K562 (cell line): ENCODE measurements around the gene ABCG1. TPM values are rescaled to one million over a fixed set of nuclear protein-coding genes. Genes with fewer than 3 reads are reported as not detected.

ENCODE experiments used
- HNRNPK ChIP-seq: fragments of 200-400 bp; formaldehyde crosslinking; IDR thresholded peaks from one replicate; pipeline ENCODE4 v1.6.1; 2018; ENCODE audit warnings: mild to moderate bottlenecking, low read depth, low read length; ENCODE audit not compliant: poor library complexity, severe bottlenecking
- ILF3 ChIP-seq: fragments of 450-650 bp; IDR thresholded peaks from 2 replicates; pipeline ENCODE4 v1.6.1; 2018; ENCODE audit warnings: antibody characterized with exemption, mild to moderate bottlenecking, moderate library complexity, borderline replicate concordance
- JUN ChIP-seq, 2 experiments: sonication (generic) in 1 of 2; formaldehyde crosslinking in 1 of 2; IDR thresholded peaks; 2 replicates each; pipeline versions ENCODE4 v1.6.1 to v1.8.0; 2012 to 2022; ENCODE audit warnings: borderline replicate concordance in 2 of 2, mild to moderate bottlenecking in 2 of 2, improper control_type of control experiment in 1 of 2, low read depth in 1 of 2, low read length in 1 of 2, missing genetic modification reagents in 1 of 2
- MAFK ChIP-seq: IDR thresholded peaks from 2 replicates; pipeline ENCODE4 v1.6.1; 2011; ENCODE audit warnings: low read length, improper control_type of control experiment
- SRSF1 ChIP-seq: fragments of 200-400 bp; formaldehyde crosslinking; IDR thresholded peaks from 2 replicates; pipeline ENCODE4 v1.6.1; 2017; ENCODE audit warnings: mild to moderate bottlenecking, low read depth, low read length, moderate library complexity
- SUPT5H ChIP-seq: fragments of 450-650 bp; IDR thresholded peaks from 2 replicates; pipeline ENCODE4 v1.6.1; 2016
- TAL1 ChIP-seq: fragments of 450-650 bp; IDR thresholded peaks from 2 replicates; pipeline ENCODE4 v1.6.1; 2016; ENCODE audit warnings: mild to moderate bottlenecking
- TBL1XR1 ChIP-seq, 2 experiments: IDR thresholded peaks; 2 replicates each; pipeline ENCODE4 v1.6.1; 2012; ENCODE audit warnings: improper control_type of control experiment in 2 of 2, low read length in 2 of 2, mild to moderate bottlenecking in 1 of 2
- TRIM24 ChIP-seq, 2 experiments: fragments of 450-650 bp; IDR thresholded peaks; 2 replicates each; pipeline ENCODE4 v1.6.1; 2016
- ZNF253 ChIP-seq: fragments of 250-450 bp; sonication (Bioruptor Pico); conservative IDR thresholded peaks from 2 replicates; pipeline ENCODE4 v1.6.1; 2021; ENCODE audit warnings: mild to moderate bottlenecking
- ZNF551 ChIP-seq: fragments of 250-450 bp; sonication (Bioruptor Pico); IDR thresholded peaks from 2 replicates; pipeline ENCODE4 v1.5.0; 2021; ENCODE audit warnings: mild to moderate bottlenecking, moderate library complexity
- ZNF589 ChIP-seq: fragments of 200-800 bp; sonication (Bioruptor generic); IDR thresholded peaks from 2 replicates; pipeline ENCODE4 v1.6.1; 2016; ENCODE audit warnings: low read depth, missing genetic modification characterization, missing compliant biosample characterization
- ZNF766 ChIP-seq: fragments of 200-800 bp; sonication (Bioruptor generic); conservative IDR thresholded peaks from 2 replicates; pipeline ENCODE4 v1.6.1; 2016; ENCODE audit warnings: missing genetic modification characterization, missing compliant biosample characterization
- polyA plus RNA-seq, 8 experiments: library from polyadenylated mRNA; depleted of rRNA in 4 of 8; stranded (reverse) in 5 of 8; unstranded in 3 of 8; fragments of >200 nt; fragmentation: Nextera tagmentation in 2 of 8; fragmentation: Illumina TruSeq in 1 of 8; extraction: Ambion mirVana in 2 of 8; extraction: Trizol in 1 of 8; gene quantifications; 2 replicates each; pipeline versions ENCODE4 v1.2.1 to v1.2.3, GENCODE V29; 2011 to 2014; ENCODE audit warnings: inconsistent platforms in 1 of 8, missing spikeins in 1 of 8
- total RNA-seq, 7 experiments: library from RNA; depleted of rRNA in 6 of 7; stranded (reverse); fragments of >200 nt in 6 of 7; fragmentation: Illumina TruSeq in 2 of 7; extraction: Trizol in 2 of 7; gene quantifications; 2 replicates each; pipeline versions ENCODE4 v1.2.1 to v1.2.3, GENCODE V29; 2011 to 2021; ENCODE audit warnings: low replicate concordance in 1 of 7
- TF ChIP-seq, protein P1 (sequence below), 2 experiments: fragments of 450-650 bp; conservative IDR thresholded peaks; 2 replicates each; pipeline ENCODE4 v1.6.1; 2017; ENCODE audit warnings: mild to moderate bottlenecking in 2 of 2, moderate library complexity in 2 of 2
- TF ChIP-seq, protein P2 (sequence below): fragments of 250-450 bp; sonication (Bioruptor Pico); IDR thresholded peaks from 2 replicates; pipeline ENCODE4 v1.9.0; 2021; ENCODE audit warnings: mild to moderate bottlenecking
- TF ChIP-seq, protein P3 (sequence below): fragments of 250-450 bp; sonication (Bioruptor Pico); IDR thresholded peaks from 2 replicates; pipeline ENCODE4 v1.5.0; 2020; ENCODE audit warnings: mild to moderate bottlenecking
- TF ChIP-seq, protein P4 (sequence below): fragments of 250-450 bp; sonication (Bioruptor Pico); IDR thresholded peaks from 2 replicates; pipeline ENCODE4 v1.4.0; 2020; ENCODE audit warnings: borderline replicate concordance
- TF ChIP-seq, protein P5 (sequence below): sonication (generic); formaldehyde crosslinking; IDR thresholded peaks from 2 replicates; pipeline ENCODE4 v1.8.1; 2023; ENCODE audit warnings: mild to moderate bottlenecking, missing genetic modification reagents

Gene ABCG1
- total and polyA plus RNA-seq, 9 of the 15 experiments (the other 6 are each of a cell fraction or from before 2014, with no cell fraction given) = 0.04 to 0.09 TPM; not detected in 7

DNA sequence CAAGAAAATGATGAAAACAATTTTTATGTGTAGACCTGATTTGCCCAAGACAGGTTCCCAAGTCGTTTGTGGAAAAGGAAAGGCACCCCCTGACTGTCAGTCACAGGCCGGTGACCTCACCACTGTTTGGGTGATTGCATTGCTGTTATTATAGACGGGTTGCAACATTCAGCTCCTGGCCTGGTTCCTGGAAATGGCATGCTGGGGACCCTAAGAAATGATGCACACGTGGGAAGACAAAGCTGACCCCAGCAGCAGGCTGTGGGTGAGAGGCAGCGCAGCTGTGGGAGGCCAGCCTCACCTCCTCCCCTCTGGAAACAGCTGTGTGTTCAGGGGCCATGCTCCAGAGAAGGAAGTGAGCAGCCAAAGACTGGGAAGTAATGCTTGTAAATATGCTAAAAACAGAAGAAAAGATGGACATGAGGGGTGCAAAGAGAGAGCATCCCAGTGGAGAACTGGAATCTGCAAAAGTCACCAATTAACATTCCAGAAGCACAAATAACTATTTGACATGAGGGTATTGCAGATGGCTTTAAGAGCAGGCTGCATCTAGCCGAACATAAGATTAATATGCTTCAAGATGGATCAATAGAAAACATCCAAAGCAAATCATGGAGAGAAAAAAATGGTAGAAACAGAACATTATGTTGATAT is 23.4 kb upstream of the ABCG1 start (continued):
- TF ChIP-seq ZNF589 (CRISPR knock-in tag) (peak; percentile 88), ILF3 (no peak), HNRNPK (no peak), ZNF551 (CRISPR knock-in tag) (no peak), TBL1XR1 (IDR thresholded peaks at IDR 0.05; ENCODE audit: low read length in 2 of 2) (no peak), MAFK (no peak), JUN (IDR thresholded peaks at IDR 0.05; ENCODE audit: borderline replicate concordance, low read depth, low read length) (peak; percentile 41; the same call in 1 of the 2 replicates), JUN (CRISPR knock-in tag; IDR thresholded peaks at IDR 0.05; ENCODE audit: borderline replicate concordance) (no peak), TAL1 (no peak), TRIM24 (IDR thresholded peaks at IDR 0.05) (peak in 1 of 2 experiments; percentile 39; a peak in 1 of 4 replicates), SRSF1 (no peak), ZNF253 (no peak), SUPT5H (no peak), ZNF766 (CRISPR knock-in tag) (peak; percentile 33; the same call in 1 of the 2 replicates)
- TF ChIP-seq, protein P1, sequence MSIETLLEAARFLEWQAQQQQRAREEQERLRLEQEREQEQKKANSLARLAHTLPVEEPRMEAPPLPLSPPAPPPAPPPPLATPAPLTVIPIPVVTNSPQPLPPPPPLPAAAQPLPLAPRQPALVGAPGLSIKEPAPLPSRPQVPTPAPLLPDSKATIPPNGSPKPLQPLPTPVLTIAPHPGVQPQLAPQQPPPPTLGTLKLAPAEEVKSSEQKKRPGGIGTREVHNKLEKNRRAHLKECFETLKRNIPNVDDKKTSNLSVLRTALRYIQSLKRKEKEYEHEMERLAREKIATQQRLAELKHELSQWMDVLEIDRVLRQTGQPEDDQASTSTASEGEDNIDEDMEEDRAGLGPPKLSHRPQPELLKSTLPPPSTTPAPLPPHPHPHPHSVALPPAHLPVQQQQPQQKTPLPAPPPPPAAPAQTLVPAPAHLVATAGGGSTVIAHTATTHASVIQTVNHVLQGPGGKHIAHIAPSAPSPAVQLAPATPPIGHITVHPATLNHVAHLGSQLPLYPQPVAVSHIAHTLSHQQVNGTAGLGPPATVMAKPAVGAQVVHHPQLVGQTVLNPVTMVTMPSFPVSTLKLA (conservative IDR thresholded peaks at IDR 0.05) = no peak
- TF ChIP-seq, protein P2, sequence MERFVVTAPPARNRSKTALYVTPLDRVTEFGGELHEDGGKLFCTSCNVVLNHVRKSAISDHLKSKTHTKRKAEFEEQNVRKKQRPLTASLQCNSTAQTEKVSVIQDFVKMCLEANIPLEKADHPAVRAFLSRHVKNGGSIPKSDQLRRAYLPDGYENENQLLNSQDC (CRISPR knock-in tag) = no peak
- TF ChIP-seq, protein P3, sequence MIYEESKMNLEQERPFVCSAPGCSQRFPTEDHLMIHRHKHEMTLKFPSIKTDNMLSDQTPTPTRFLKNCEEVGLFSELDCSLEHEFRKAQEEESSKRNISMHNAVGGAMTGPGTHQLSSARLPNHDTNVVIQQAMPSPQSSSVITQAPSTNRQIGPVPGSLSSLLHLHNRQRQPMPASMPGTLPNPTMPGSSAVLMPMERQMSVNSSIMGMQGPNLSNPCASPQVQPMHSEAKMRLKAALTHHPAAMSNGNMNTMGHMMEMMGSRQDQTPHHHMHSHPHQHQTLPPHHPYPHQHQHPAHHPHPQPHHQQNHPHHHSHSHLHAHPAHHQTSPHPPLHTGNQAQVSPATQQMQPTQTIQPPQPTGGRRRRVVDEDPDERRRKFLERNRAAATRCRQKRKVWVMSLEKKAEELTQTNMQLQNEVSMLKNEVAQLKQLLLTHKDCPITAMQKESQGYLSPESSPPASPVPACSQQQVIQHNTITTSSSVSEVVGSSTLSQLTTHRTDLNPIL (CRISPR knock-in tag) = 0 out of 2 replicates have a peak, but pooled peaks have one; percentile 34
- TF ChIP-seq, protein P4, sequence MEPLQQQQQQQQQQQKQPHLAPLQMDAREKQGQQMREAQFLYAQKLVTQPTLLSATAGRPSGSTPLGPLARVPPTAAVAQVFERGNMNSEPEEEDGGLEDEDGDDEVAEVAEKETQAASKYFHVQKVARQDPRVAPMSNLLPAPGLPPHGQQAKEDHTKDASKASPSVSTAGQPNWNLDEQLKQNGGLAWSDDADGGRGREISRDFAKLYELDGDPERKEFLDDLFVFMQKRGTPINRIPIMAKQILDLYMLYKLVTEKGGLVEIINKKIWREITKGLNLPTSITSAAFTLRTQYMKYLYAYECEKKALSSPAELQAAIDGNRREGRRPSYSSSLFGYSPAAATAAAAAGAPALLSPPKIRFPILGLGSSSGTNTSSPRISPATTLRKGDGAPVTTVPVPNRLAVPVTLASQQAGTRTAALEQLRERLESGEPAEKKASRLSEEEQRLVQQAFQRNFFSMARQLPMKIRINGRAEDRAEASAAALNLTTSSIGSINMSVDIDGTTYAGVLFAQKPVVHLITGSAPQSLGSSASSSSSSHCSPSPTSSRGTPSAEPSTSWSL (CRISPR knock-in tag) = no peak
- TF ChIP-seq, protein P5, sequence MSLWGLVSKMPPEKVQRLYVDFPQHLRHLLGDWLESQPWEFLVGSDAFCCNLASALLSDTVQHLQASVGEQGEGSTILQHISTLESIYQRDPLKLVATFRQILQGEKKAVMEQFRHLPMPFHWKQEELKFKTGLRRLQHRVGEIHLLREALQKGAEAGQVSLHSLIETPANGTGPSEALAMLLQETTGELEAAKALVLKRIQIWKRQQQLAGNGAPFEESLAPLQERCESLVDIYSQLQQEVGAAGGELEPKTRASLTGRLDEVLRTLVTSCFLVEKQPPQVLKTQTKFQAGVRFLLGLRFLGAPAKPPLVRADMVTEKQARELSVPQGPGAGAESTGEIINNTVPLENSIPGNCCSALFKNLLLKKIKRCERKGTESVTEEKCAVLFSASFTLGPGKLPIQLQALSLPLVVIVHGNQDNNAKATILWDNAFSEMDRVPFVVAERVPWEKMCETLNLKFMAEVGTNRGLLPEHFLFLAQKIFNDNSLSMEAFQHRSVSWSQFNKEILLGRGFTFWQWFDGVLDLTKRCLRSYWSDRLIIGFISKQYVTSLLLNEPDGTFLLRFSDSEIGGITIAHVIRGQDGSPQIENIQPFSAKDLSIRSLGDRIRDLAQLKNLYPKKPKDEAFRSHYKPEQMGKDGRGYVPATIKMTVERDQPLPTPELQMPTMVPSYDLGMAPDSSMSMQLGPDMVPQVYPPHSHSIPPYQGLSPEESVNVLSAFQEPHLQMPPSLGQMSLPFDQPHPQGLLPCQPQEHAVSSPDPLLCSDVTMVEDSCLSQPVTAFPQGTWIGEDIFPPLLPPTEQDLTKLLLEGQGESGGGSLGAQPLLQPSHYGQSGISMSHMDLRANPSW = no peak
